ENCODE results near the gene GPATCH2L. TPM values are rescaled to one million over a fixed set of nuclear protein-coding genes. Genes with fewer than 3 reads are reported as not detected.

Gene GPATCH2L
- total RNA-seq, 1 donor from 2014 or later = 58.7 TPM

- DNase-seq (ENCODE audit: extremely low read depth, low read depth, low spot score) = no peak
Measured at GRCh38 chr14:76252471-76252870, 100.7 kb downstream of the GPATCH2L start.

DNA sequence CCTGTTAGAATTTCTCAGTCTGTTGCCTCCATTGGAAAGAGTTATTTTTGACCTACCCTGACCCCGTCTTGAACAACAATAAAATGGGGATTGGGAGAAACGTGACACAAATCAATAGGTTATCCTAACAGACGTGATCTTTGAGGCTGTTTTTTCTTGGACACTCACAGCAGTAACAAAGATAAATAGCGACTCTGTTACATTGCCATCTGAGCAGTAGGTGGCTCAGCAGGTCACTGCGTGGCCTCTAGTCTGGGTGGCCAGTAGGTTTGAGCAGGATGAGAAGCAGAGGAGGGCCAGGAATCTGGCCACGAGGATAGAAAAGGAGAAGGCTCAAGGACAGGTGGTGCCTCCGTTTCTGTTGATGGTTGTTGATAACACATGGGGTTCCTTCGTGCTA is 101.4 kb downstream of the GPATCH2L start:
- no peak for DNase-seq (ENCODE audit: extremely low read depth, low read depth, low spot score)

- no peak for DNase-seq (ENCODE audit: extremely low read depth, low read depth, low spot score)
Measured at GRCh38 chr14:76256545-76256944, 104.8 kb downstream of the GPATCH2L start.

DNA sequence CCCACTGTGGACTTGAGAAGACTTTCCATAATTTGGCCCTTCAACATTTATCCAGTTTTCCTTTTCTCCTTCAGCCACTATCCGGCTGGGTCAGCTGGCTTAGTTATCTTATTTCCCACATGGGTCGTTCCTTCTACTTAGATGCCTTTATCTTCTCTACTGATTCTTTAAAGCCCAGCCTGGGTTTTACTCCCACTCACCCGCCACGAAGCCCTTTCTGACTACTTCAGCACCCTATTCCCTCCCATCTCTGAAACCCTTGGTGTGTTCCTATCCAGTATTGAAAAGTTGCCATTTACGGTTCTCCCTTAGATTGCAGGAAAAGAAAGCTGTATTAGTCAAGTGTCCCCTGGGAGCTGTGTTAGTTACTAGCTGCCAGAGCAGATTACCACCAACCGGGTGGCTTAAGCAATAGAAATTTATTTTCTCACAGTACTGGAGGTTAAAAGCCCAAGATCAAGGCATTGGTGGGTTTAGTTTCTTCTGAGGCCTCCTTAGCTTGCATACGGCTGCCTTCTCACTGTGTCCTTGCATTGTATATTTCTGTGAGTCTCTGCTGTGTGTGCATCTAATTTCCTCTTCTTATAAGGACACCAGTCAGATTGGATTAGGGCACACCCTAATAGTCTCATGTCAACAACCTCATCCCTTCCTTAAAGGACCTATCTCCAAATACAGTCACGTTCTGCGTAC is 105.5 kb downstream of the GPATCH2L start:
- no peak for DNase-seq (ENCODE audit: extremely low read depth, low read depth, low spot score)

DNA sequence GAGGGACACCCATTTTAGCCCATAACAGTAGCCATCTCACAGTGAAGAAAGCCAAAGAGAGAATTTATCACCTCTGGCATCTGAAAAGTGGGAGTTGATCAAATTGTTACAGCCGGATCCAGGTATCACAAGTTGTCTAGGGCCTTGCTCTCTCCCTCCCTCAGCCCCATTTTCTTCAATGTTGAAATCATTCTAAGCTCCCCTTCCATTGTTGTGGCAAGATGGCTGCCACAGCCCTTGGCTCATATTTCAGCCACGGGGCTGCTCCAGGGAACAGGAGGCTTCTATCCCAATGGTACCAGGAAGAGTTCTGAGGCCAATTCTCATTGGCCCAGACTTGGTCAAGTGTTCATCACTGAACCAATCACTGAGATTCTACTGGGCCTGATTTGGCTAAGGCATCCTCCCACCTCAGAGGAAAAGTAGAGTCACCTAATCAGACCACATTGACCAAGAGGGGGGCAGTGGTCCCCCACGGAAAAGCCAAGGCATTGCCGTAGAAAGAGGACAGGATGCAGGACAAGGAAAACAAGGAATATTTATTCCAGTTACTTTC is 106.2 kb downstream of the GPATCH2L start:
- DNase-seq (ENCODE audit: extremely low read depth, low read depth, low spot score) = no peak

DNA sequence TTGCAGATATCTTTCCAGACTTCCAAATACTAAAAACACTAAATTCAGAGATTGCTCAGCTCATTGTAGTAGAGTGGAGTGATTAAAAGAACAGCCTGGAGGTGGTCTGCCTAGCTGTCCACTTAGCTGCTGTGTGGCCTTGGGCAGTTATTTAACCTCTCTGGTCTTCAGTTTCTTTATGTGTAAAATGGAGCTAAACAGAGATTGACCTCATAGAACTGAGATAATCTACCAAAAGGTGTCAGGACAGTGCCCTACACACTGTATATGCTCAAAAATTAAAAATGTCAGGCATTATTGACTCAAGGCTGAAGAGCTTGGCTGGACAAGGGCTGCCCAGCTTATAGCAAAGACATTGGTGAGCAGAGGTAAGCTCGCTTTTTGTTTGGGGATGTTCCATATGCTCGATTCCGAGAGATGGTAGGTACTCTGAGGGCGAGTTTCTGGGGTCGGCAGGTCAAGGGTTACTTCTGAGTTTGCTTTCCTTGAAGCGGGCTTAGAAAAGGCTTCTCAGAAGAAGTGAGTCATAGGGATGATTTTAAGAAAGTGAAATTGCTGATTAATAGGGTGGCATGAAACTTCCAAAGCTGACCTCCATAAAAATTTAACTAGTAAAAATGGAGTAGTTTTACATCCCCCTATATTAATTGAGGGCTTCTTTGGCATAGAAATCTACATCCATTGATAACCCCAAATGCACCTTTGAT is 107.5 kb downstream of the GPATCH2L start:
- no peak for DNase-seq (ENCODE audit: extremely low read depth, low read depth, low spot score)

DNA sequence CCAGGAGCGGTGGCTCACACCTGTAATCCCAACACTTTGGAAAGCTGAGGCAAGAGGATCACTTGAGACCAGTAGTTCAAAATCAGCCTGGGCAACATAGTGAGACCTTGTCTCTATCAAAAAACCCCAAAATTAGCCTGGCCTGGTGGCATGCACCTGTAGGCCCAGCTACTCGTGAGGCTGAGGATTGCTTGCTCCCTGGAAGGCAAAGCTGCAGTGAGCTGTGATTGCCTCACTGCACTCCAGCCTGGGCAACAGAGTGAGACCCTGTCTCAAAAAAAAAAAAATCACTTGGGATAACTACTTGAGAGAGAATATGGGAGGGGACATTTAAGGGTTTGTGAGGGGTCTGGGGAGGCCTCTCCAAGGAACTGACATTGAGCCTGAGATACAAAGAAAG is 109.0 kb downstream of the GPATCH2L start:
- DNase-seq (ENCODE audit: extremely low read depth, low read depth, low spot score) = no peak

- DNase-seq (ENCODE audit: extremely low read depth, low read depth, low spot score) = no peak
Measured at GRCh38 chr14:76261371-76261811, 109.7 kb downstream of the GPATCH2L start.

GRCh38 chr14:76262641-76263040 is 110.9 kb downstream of the GPATCH2L start:
- DNase-seq (ENCODE audit: extremely low read depth, low read depth, low spot score) = no peak

Other genes starting within 250 kb of the GPATCH2L start
- 0.53 and 9.8 TPM in 2 replicates for gene TGFB3, start 169.9 kb upstream of the GPATCH2L start, total RNA-seq
- 33.6 and 57.3 TPM in 2 replicates for gene IFT43, start 166.2 kb upstream of the GPATCH2L start, total RNA-seq
- not detected in 2 replicates for gene ESRRB, start 224.2 kb downstream of the GPATCH2L start, total RNA-seq